ENCODE measurements around the gene C17orf50.

DNA sequence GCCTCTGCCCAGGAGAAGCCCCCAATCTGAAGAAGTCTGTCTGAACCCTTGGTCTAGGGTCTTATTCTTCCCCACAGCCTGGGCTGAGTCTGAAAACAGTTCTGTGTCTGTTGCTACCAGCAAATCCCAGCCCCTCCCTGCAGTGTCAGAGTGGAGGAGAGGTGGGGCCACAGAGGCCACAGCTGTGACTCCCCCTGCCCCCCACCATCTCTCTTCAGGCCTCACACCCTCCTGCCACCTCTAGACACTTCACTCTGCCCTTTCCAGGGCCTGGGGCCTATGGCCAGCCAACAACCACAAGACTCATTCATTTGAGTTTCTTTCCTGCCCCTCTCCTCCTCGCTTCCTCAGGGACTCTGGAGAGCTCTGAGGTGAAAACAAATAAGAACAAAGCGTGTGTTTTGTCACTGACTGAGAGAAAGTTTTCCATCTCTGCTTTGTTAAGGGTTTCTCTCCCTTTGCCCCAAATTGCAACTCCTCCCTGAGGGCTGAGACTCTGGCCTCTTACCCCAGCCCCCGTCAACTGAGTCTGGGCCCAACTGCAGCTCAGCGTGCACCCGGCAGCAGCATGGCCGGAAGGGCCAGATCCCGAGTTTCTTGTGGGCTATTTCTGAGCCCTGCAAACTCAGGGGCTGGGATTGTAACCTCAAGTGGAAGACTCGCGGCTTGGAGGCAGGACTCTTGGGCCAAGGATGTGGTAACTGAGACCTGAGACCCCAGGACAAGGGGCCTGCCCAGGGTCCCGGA lies 13.2 kb downstream of the C17orf50 start:
- TF ChIP-seq, protein P1, sequence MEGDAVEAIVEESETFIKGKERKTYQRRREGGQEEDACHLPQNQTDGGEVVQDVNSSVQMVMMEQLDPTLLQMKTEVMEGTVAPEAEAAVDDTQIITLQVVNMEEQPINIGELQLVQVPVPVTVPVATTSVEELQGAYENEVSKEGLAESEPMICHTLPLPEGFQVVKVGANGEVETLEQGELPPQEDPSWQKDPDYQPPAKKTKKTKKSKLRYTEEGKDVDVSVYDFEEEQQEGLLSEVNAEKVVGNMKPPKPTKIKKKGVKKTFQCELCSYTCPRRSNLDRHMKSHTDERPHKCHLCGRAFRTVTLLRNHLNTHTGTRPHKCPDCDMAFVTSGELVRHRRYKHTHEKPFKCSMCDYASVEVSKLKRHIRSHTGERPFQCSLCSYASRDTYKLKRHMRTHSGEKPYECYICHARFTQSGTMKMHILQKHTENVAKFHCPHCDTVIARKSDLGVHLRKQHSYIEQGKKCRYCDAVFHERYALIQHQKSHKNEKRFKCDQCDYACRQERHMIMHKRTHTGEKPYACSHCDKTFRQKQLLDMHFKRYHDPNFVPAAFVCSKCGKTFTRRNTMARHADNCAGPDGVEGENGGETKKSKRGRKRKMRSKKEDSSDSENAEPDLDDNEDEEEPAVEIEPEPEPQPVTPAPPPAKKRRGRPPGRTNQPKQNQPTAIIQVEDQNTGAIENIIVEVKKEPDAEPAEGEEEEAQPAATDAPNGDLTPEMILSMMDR (IDR thresholded peaks at IDR 0.05), result no peak
- TF ChIP-seq POLR2A (IDR thresholded peaks at IDR 0.05), result no peak
